Hepatocyte (in vitro differentiated cells): Measurements from ENCODE around the gene STK24. TPM values are rescaled to one million over a fixed set of nuclear protein-coding genes. Genes with fewer than 3 reads are reported as not detected.

ENCODE experiments used
- DNase-seq: peaks from one replicate; pipeline ENCODE4 v3.0.0-alpha.2; 2016; ENCODE audit warnings: low spot score
- H2AFZ ChIP-seq: fragments of 200-600 bp; sonication (generic); 2 replicates; pipeline ENCODE4 v1.6.0; 2016; ENCODE audit warnings: antibody characterized with exemption, mild to moderate bottlenecking
- H3K27ac ChIP-seq: fragments of 200-600 bp; sonication (generic); 2 replicates; pipeline ENCODE4 v1.5.1; 2016; ENCODE audit warnings: mild to moderate bottlenecking
- H3K27me3 ChIP-seq: fragments of 200-600 bp; sonication (generic); 2 replicates; pipeline ENCODE4 v1.6.1; 2016
- H3K36me3 ChIP-seq: fragments of 200-600 bp; sonication (generic); replicated peaks from 2 replicates; pipeline ENCODE4 v1.5.1; 2016; ENCODE audit warnings: low read depth; ENCODE audit not compliant: insufficient read depth
- H3K4me1 ChIP-seq: fragments of 200-600 bp; sonication (generic); 2 replicates; pipeline ENCODE4 v1.5.1; 2016; ENCODE audit warnings: mild to moderate bottlenecking, moderate library complexity; ENCODE audit not compliant: insufficient read depth
- H3K4me2 ChIP-seq: fragments of 200-600 bp; sonication (generic); 2 replicates; pipeline ENCODE4 v1.6.0; 2016
- H3K4me3 ChIP-seq: fragments of 200-600 bp; sonication (generic); 2 replicates; pipeline ENCODE4 v1.5.1; 2016; ENCODE audit warnings: mild to moderate bottlenecking
- H3K79me2 ChIP-seq: fragments of 200-600 bp; sonication (generic); 2 replicates; pipeline ENCODE4 v1.6.0; 2017; ENCODE audit warnings: mild to moderate bottlenecking
- H3K9me2 ChIP-seq: fragments of 200-600 bp; sonication (generic); replicated peaks from 2 replicates; pipeline ENCODE4 v1.6.0; 2017; ENCODE audit warnings: mild to moderate bottlenecking; ENCODE audit not compliant: insufficient read depth
- H3K9me3 ChIP-seq: fragments of 200-600 bp; sonication (generic); 2 replicates; pipeline ENCODE4 v1.5.1; 2016; ENCODE audit warnings: low read depth, mild to moderate bottlenecking
- H4K20me1 ChIP-seq: fragments of 200-600 bp; sonication (generic); 2 replicates; pipeline ENCODE4 v1.6.0; 2016; ENCODE audit warnings: mild to moderate bottlenecking; ENCODE audit not compliant: insufficient read depth, poor library complexity, severe bottlenecking
- CTCF ChIP-seq: fragments of 200-600 bp; sonication (generic); IDR thresholded peaks from 2 replicates; pipeline ENCODE4 v1.5.1; 2016; ENCODE audit warnings: antibody characterized with exemption, mild to moderate bottlenecking; ENCODE audit not compliant: poor library complexity
- EZH2 ChIP-seq: fragments of 200-600 bp; sonication (generic); IDR thresholded peaks from 2 replicates; pipeline ENCODE4 v1.6.1; 2016; ENCODE audit warnings: antibody characterized with exemption, mild to moderate bottlenecking, borderline replicate concordance
- EZH2phosphoT487 ChIP-seq: fragments of 200-600 bp; sonication (generic); IDR thresholded peaks from one replicate; pipeline ENCODE4 v1.6.1; 2018; ENCODE audit warnings: antibody characterized with exemption, mild to moderate bottlenecking, low read depth, moderate library complexity; ENCODE audit not compliant: unreplicated experiment, severe bottlenecking
- WGBS: methylation state at CpG from one replicate; pipeline ENCODE4 v1.1.6; 2016; ENCODE audit warnings: low lambda C conversion rate; ENCODE audit errors: missing lambda C conversion rate; 5-methylcytosine and 5-hydroxymethylcytosine counted together
- polyA plus RNA-seq: library from polyadenylated mRNA; unstranded; fragments of >200 nt; fragmentation: Nextera tagmentation; extraction: Ambion mirVana; gene quantifications from 2 replicates; pipeline ENCODE4 v1.2.1, GENCODE V29; 2016
- total RNA-seq: library from RNA; depleted of rRNA; stranded (reverse); fragments of >200 nt; gene quantifications from 2 replicates; pipeline ENCODE4 v1.2.3, GENCODE V29; 2014

The STK24 gene
- total and polyA plus RNA-seq, 2 experiments from 2014 or later, result 71.2 to 74.4 TPM

- WGBS, result 92% methylated on average over 12 of the region's 12 CpGs
These were observed 140.5 kb downstream of the STK24 start for GRCh38 chr13:98436233-98436910.

GRCh38 chr13:98435376-98435775 lies 141.5 kb downstream of the STK24 start:
- H3K9me2 ChIP-seq, result no peaks in the 10 kb centered on the region
- DNase-seq, result no peak
- no peaks in the 10 kb centered on the region for H4K20me1 ChIP-seq
- no peak overlapping the region for H3K27ac ChIP-seq
- TF ChIP-seq EZH2 (no peak), CTCF (no peak), EZH2phosphoT487 (no peak)
- H3K9me3 ChIP-seq, result no peaks in the 10 kb centered on the region
- no peaks in the 10 kb centered on the region for H3K36me3 ChIP-seq
- no peaks in the 10 kb centered on the region for H3K79me2 ChIP-seq
- no peak overlapping the region for H3K4me2 ChIP-seq
- 91% methylated on average over 11 of the region's 11 CpGs for WGBS
- H3K4me1 ChIP-seq, result peaks cover 5% of the 10 kb centered on the region
- H3K4me3 ChIP-seq, result no peak overlapping the region
- no peaks in the 10 kb centered on the region for H3K27me3 ChIP-seq
- no peak overlapping the region for H2AFZ ChIP-seq

More at GRCh38 chr13:98436233-98436910, 140.5 kb downstream of the STK24 start:
- H3K27me3 ChIP-seq, result no peaks in the 10 kb centered on the region
- DNase-seq, result no peak
- TF ChIP-seq CTCF (no peak), EZH2 (no peak), EZH2phosphoT487 (no peak)
- no peak overlapping the region for H3K4me3 ChIP-seq
- no peaks in the 10 kb centered on the region for H4K20me1 ChIP-seq
- no peak overlapping the region for H3K4me2 ChIP-seq
- H2AFZ ChIP-seq, result no peak overlapping the region
- H3K9me3 ChIP-seq, result no peaks in the 10 kb centered on the region
- H3K79me2 ChIP-seq, result no peaks in the 10 kb centered on the region
- H3K9me2 ChIP-seq, result no peaks in the 10 kb centered on the region
- H3K4me1 ChIP-seq, result no peaks in the 10 kb centered on the region
- H3K27ac ChIP-seq, result no peak overlapping the region
- no peaks in the 10 kb centered on the region for H3K36me3 ChIP-seq

- Histone ChIP-seq H3K4me3 (no peak overlapping the region), H3K9me3 (no peaks in the 10 kb centered on the region), H3K79me2 (no peaks in the 10 kb centered on the region), H3K4me1 (peaks cover 8% of the 10 kb centered on the region), H4K20me1 (no peaks in the 10 kb centered on the region), H3K9me2 (no peaks in the 10 kb centered on the region), H2AFZ (no peak overlapping the region), H3K27ac (no peak overlapping the region), H3K27me3 (no peaks in the 10 kb centered on the region), H3K4me2 (no peak overlapping the region), H3K36me3 (no peaks in the 10 kb centered on the region)
- 77% methylated on average over 6 of the region's 6 CpGs for WGBS
- DNase-seq, result no peak
- TF ChIP-seq CTCF (no peak), EZH2phosphoT487 (no peak), EZH2 (no peak)
These were observed 142.8 kb downstream of the STK24 start for GRCh38 chr13:98434060-98434459.

DNA sequence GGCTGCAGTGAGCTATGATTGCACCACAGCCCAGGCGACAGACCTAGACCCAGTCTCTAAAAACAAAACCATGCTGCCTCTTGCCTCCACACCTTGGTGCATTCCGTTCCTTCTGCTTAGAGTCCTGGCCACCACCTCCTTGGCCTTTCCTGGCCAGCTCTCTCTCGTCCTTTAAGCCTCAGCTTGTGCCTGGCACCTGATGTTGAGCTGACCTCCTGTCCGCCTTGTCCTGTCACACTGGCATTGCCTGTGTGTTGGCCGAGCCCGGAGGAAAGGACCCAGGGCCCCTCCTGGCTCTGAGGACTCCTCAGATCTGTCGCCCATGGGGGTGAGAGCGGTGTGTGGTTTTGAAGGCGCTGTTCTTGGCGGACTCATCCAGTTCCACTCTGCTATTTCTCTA lies 143.3 kb downstream of the STK24 start:
- H3K4me1 ChIP-seq, result peaks cover 8% of the 10 kb centered on the region
- no peak overlapping the region for H3K27ac ChIP-seq
- H4K20me1 ChIP-seq, result no peaks in the 10 kb centered on the region
- H3K79me2 ChIP-seq, result no peaks in the 10 kb centered on the region
- TF ChIP-seq EZH2, result no peak
- TF ChIP-seq CTCF, result no peak
- TF ChIP-seq EZH2phosphoT487, result no peak
- H3K36me3 ChIP-seq, result no peaks in the 10 kb centered on the region
- H3K9me2 ChIP-seq, result no peaks in the 10 kb centered on the region
- DNase-seq, result no peak
- H3K9me3 ChIP-seq, result no peaks in the 10 kb centered on the region
- H2AFZ ChIP-seq, result no peak overlapping the region
- no peak overlapping the region for H3K4me2 ChIP-seq
- WGBS, result 98% methylated on average over 10 of the region's 10 CpGs
- H3K4me3 ChIP-seq, result no peak overlapping the region
- H3K27me3 ChIP-seq, result no peaks in the 10 kb centered on the region
